K562 (cell line): ENCODE results near the gene WDR17. TPM values are rescaled to one million over a fixed set of nuclear protein-coding genes. Genes with fewer than 3 reads are reported as not detected.

ENCODE experiments used
- BRD4 ChIP-seq: fragments of 200-600 bp; sonication (generic); IDR thresholded peaks from 2 replicates; pipeline ENCODE4 v1.6.1; 2017; ENCODE audit warnings: inconsistent platforms
- CBX5 ChIP-seq: IDR thresholded peaks from 2 replicates; pipeline ENCODE4 v1.6.1; 2014; ENCODE audit warnings: low read depth, borderline replicate concordance
- HIVEP1 ChIP-seq: fragments of 250-450 bp; sonication (Bioruptor Pico); IDR thresholded peaks from 2 replicates; pipeline ENCODE4 v1.4.0; 2020; ENCODE audit warnings: mild to moderate bottlenecking
- HOXB6 ChIP-seq: fragments of 250-450 bp; sonication (Bioruptor Pico); IDR thresholded peaks from 2 replicates; pipeline ENCODE4 v1.5.1; 2022; ENCODE audit warnings: mild to moderate bottlenecking, borderline replicate concordance
- NCOA1 ChIP-seq: fragments of 450-650 bp; IDR thresholded peaks from 2 replicates; pipeline ENCODE4 v1.6.1; 2016; ENCODE audit warnings: low read depth
- NEUROD1 ChIP-seq: fragments of 150-350 bp; IDR thresholded peaks from 2 replicates; pipeline ENCODE4 v1.6.1; 2014; ENCODE audit warnings: borderline replicate concordance, low read length, low read depth; ENCODE audit not compliant: partially characterized antibody
- PML ChIP-seq: IDR thresholded peaks from 2 replicates; pipeline ENCODE4 v1.6.1; 2012; ENCODE audit warnings: low read length, inconsistent platforms
- ZC3H11A ChIP-seq: IDR thresholded peaks from 2 replicates; pipeline ENCODE4 v1.6.1; 2012; ENCODE audit warnings: low read depth, low read length, improper control_type of control experiment
- ZFP36 ChIP-seq: fragments of 150-350 bp; IDR thresholded peaks from 2 replicates; pipeline ENCODE4 v1.6.1; 2018; ENCODE audit warnings: low read length, low read depth; ENCODE audit not compliant: partially characterized antibody
- ZKSCAN3 ChIP-seq: fragments of 250-450 bp; sonication (Bioruptor Pico); IDR thresholded peaks from 2 replicates; pipeline ENCODE4 v1.4.0; 2020
- ZNF165 ChIP-seq: fragments of 250-450 bp; sonication (Bioruptor Pico); IDR thresholded peaks from 2 replicates; pipeline ENCODE4 v1.4.0; 2020; ENCODE audit warnings: borderline replicate concordance
- ZNF175 ChIP-seq: fragments of 200-800 bp; sonication (Bioruptor generic); IDR thresholded peaks from 2 replicates; pipeline ENCODE4 v1.6.1; 2016; ENCODE audit warnings: low read depth, mild to moderate bottlenecking, missing genetic modification characterization, missing compliant biosample characterization
- polyA plus RNA-seq, 8 experiments: library from polyadenylated mRNA; depleted of rRNA in 4 of 8; stranded (reverse) in 5 of 8; unstranded in 3 of 8; fragments of >200 nt; fragmentation: Nextera tagmentation in 2 of 8; fragmentation: Illumina TruSeq in 1 of 8; extraction: Ambion mirVana in 2 of 8; extraction: Trizol in 1 of 8; gene quantifications; 2 replicates each; pipeline versions ENCODE4 v1.2.1 to v1.2.3, GENCODE V29; 2011 to 2014; ENCODE audit warnings: inconsistent platforms in 1 of 8, missing spikeins in 1 of 8
- total RNA-seq, 7 experiments: library from RNA; depleted of rRNA in 6 of 7; stranded (reverse); fragments of >200 nt in 6 of 7; fragmentation: Illumina TruSeq in 2 of 7; extraction: Trizol in 2 of 7; gene quantifications; 2 replicates each; pipeline versions ENCODE4 v1.2.1 to v1.2.3, GENCODE V29; 2011 to 2021; ENCODE audit warnings: low replicate concordance in 1 of 7
- TF ChIP-seq, protein P1 (sequence below): fragments of 250-450 bp; sonication (Bioruptor Pico); IDR thresholded peaks from 2 replicates; pipeline ENCODE4 v1.4.0; 2020
- TF ChIP-seq, protein P2 (sequence below), 2 experiments: fragments of 450-650 bp; formaldehyde crosslinking in 1 of 2; IDR thresholded peaks; 2 replicates each; pipeline versions ENCODE4 v1.4.0 to v1.6.1; 2014 to 2020; ENCODE audit warnings: mild to moderate bottlenecking in 2 of 2, borderline replicate concordance in 1 of 2, low read depth in 1 of 2
- TF ChIP-seq, protein P3 (sequence below): fragments of 450-650 bp; IDR thresholded peaks from 2 replicates; pipeline ENCODE4 v1.6.1; 2018; ENCODE audit not compliant: partially characterized antibody

The WDR17 gene
- total and polyA plus RNA-seq, 9 of the 15 experiments (the other 6 are each of a cell fraction or from before 2014, with no cell fraction given): 0.04 to 0.07 TPM; not detected in 7

DNA sequence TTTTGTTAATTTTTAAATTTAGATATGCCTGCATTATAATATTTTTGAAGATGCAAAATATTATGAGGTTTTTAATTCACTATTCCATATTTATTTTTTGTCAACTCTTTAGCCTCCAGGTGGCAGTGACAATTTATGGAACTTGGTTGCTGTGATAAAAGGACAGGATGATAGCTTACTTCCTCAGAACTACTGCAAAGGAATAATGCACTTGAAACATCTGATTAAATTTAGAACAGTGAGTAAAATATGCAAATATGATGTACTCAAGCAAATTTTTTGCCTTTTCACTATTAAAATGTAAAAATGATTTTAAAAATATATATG, 84.7 kb downstream of the WDR17 start (continued):
- TF ChIP-seq, protein P1, sequence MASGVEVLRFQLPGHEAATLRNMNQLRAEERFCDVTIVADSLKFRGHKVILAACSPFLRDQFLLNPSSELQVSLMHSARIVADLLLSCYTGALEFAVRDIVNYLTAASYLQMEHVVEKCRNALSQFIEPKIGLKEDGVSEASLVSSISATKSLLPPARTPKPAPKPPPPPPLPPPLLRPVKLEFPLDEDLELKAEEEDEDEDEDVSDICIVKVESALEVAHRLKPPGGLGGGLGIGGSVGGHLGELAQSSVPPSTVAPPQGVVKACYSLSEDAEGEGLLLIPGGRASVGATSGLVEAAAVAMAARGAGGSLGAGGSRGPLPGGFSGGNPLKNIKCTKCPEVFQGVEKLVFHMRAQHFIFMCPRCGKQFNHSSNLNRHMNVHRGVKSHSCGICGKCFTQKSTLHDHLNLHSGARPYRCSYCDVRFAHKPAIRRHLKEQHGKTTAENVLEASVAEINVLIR (CRISPR knock-in tag): no peak
- TF ChIP-seq ZNF165 (CRISPR knock-in tag) (no peak), ZFP36 (no peak), NEUROD1 (no peak), ZNF175 (CRISPR knock-in tag) (no peak), ZKSCAN3 (CRISPR knock-in tag) (no peak), NCOA1 (no peak), HIVEP1 (CRISPR knock-in tag) (no peak), ZC3H11A (no peak), BRD4 (no peak), PML (no peak), CBX5 (no peak), HOXB6 (CRISPR knock-in tag) (no peak)
- TF ChIP-seq, protein P2, sequence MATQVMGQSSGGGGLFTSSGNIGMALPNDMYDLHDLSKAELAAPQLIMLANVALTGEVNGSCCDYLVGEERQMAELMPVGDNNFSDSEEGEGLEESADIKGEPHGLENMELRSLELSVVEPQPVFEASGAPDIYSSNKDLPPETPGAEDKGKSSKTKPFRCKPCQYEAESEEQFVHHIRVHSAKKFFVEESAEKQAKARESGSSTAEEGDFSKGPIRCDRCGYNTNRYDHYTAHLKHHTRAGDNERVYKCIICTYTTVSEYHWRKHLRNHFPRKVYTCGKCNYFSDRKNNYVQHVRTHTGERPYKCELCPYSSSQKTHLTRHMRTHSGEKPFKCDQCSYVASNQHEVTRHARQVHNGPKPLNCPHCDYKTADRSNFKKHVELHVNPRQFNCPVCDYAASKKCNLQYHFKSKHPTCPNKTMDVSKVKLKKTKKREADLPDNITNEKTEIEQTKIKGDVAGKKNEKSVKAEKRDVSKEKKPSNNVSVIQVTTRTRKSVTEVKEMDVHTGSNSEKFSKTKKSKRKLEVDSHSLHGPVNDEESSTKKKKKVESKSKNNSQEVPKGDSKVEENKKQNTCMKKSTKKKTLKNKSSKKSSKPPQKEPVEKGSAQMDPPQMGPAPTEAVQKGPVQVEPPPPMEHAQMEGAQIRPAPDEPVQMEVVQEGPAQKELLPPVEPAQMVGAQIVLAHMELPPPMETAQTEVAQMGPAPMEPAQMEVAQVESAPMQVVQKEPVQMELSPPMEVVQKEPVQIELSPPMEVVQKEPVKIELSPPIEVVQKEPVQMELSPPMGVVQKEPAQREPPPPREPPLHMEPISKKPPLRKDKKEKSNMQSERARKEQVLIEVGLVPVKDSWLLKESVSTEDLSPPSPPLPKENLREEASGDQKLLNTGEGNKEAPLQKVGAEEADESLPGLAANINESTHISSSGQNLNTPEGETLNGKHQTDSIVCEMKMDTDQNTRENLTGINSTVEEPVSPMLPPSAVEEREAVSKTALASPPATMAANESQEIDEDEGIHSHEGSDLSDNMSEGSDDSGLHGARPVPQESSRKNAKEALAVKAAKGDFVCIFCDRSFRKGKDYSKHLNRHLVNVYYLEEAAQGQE (IDR thresholded peaks at IDR 0.05; ENCODE audit: borderline replicate concordance): peak; percentile 24; the same call in 1 of the 2 replicates
- TF ChIP-seq, protein P2 (CRISPR knock-in tag; IDR thresholded peaks at IDR 0.05; ENCODE audit: low read depth): no peak
- TF ChIP-seq, protein P3, sequence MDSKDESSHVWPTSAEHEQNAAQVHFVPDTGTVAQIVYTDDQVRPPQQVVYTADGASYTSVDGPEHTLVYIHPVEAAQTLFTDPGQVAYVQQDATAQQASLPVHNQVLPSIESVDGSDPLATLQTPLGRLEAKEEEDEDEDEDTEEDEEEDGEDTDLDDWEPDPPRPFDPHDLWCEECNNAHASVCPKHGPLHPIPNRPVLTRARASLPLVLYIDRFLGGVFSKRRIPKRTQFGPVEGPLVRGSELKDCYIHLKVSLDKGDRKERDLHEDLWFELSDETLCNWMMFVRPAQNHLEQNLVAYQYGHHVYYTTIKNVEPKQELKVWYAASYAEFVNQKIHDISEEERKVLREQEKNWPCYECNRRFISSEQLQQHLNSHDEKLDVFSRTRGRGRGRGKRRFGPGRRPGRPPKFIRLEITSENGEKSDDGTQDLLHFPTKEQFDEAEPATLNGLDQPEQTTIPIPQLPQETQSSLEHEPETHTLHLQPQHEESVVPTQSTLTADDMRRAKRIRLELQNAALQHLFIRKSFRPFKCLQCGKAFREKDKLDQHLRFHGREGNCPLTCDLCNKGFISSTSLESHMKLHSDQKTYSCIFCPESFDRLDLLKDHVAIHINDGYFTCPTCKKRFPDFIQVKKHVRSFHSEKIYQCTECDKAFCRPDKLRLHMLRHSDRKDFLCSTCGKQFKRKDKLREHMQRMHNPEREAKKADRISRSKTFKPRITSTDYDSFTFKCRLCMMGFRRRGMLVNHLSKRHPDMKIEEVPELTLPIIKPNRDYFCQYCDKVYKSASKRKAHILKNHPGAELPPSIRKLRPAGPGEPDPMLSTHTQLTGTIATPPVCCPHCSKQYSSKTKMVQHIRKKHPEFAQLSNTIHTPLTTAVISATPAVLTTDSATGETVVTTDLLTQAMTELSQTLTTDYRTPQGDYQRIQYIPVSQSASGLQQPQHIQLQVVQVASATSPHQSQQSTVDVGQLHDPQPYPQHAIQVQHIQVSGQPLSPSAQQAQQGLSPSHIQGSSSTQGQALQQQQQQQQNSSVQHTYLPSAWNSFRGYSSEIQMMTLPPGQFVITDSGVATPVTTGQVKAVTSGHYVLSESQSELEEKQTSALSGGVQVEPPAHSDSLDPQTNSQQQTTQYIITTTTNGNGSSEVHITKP: no peak
